ENCODE results near the gene DUSP10. TPM values are rescaled to one million over a fixed set of nuclear protein-coding genes. Genes with fewer than 3 reads are reported as not detected.

Gene DUSP10
- total and polyA plus RNA-seq, 2 donors (not counting 1 experiment from before 2014, with no cell fraction given), result 22.8 to 37.7 TPM

DNA sequence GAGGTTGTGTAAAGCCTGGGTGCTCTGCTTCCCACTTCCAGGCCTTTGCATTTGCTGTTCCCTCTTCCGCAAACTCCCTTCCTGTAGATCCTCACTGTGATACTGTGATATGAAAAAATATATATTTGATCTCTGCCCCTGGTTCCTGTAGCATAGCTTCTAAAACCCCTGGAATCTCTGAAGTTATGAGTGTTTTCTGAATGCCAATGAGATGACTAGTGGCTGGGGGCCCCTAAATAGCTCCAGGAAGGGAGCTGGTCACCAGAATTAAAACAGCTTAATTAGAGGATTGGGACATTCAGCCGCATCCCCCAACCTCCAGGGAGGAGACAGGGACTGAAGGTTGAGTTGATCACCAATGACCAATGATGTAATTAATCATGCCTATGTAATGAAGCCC is 21.9 kb downstream of the DUSP10 start:
- Histone ChIP-seq H3K36me3 (replicated peaks in 1 of 2; ENCODE audit: control extremely low read depth in 1 of 2, control insufficient read depth in 1 of 2, extremely low read depth in 1 of 2, insufficient read depth in 2 of 2, low read length in 1 of 2) (peaks cover 0 to 7% of the 10 kb centered on the region in 2 experiments), H3K79me2 (ENCODE audit: control insufficient read depth, insufficient read depth, low read length) (peaks cover 65% of the 10 kb centered on the region), H3K4me1 (ENCODE audit: control insufficient read depth in 2 of 2, insufficient read depth in 2 of 2, low read length in 2 of 2) (no peaks in the 10 kb centered on the region), H3K4me3 (ENCODE audit: control extremely low read depth in 1 of 5, extremely low read depth in 1 of 5, insufficient read depth in 1 of 5, low read depth in 2 of 5, low read length in 4 of 5) (no peak overlapping the region), H4K20me1 (ENCODE audit: control insufficient read depth, insufficient read depth, low read length, poor library complexity, severe bottlenecking) (no peaks in the 10 kb centered on the region), H3K9me3 (ENCODE audit: control extremely low read depth in 1 of 3, control insufficient read depth in 2 of 3, insufficient read depth in 1 of 3, low read length in 2 of 3) (peaks cover 3 to 9% (median 6%) of the 10 kb centered on the region in 3 donors), H3K9ac (ENCODE audit: low read length) (no peak overlapping the region), H3K27ac (ENCODE audit: low read length in 2 of 2) (no peak overlapping the region), H3K4me2 (replicated peaks; ENCODE audit: low read depth, low read length, poor library complexity, severe bottlenecking) (no peak overlapping the region), H3K27me3 (replicated peaks in 1 of 4; ENCODE audit: control extremely low read depth in 1 of 4, control insufficient read depth in 3 of 4, insufficient read depth in 4 of 4, low read length in 3 of 4) (no peaks in the 10 kb centered on the region), H2AFZ (ENCODE audit: insufficient read depth, low read depth, low read length, poor library complexity, severe bottlenecking) (no peak overlapping the region)
- WGBS (ENCODE audit: insufficient coverage), result no CpG with 5 or more reads among the region's 2 CpGs
- no peak overlapping the region for H3K4me3 Mint-ChIP-seq
- H3K27me3 Mint-ChIP-seq, result no peaks in the 10 kb centered on the region
- no peak for TF ChIP-seq EZH2 (IDR thresholded peaks at IDR 0.05; ENCODE audit: borderline replicate concordance, insufficient read depth, low read depth, low read length, poor library complexity, severe bottlenecking)
- TF ChIP-seq, protein P1, sequence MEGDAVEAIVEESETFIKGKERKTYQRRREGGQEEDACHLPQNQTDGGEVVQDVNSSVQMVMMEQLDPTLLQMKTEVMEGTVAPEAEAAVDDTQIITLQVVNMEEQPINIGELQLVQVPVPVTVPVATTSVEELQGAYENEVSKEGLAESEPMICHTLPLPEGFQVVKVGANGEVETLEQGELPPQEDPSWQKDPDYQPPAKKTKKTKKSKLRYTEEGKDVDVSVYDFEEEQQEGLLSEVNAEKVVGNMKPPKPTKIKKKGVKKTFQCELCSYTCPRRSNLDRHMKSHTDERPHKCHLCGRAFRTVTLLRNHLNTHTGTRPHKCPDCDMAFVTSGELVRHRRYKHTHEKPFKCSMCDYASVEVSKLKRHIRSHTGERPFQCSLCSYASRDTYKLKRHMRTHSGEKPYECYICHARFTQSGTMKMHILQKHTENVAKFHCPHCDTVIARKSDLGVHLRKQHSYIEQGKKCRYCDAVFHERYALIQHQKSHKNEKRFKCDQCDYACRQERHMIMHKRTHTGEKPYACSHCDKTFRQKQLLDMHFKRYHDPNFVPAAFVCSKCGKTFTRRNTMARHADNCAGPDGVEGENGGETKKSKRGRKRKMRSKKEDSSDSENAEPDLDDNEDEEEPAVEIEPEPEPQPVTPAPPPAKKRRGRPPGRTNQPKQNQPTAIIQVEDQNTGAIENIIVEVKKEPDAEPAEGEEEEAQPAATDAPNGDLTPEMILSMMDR (IDR thresholded peaks at IDR 0.05), result no peak
- DNase-seq, result no peak
- POLR2A ChIA-PET, result interaction anchor here (1.5 kb wide), 1 partner anchor 11 kb away, joined by 4 read pairs; no protein-coding TSS in a partner anchor
- no peak for ATAC-seq (ENCODE audit: low read depth)
- peaks cover 4% of the 10 kb centered on the region for H3K9me3 Mint-ChIP-seq (ENCODE audit: insufficient read depth)
- H3K27ac Mint-ChIP-seq, result no peak overlapping the region
- intact Hi-C loops (cut with micrococcal nuclease), result no loop called here
- CTCF ChIA-PET, result interaction anchor here (1.2 to 2.3 kb wide), 2 partner anchors 22 to 242 kb away, joined by 3 to 6 read pairs; partner anchors contain the start of gene DUSP10
- H3K4me1 Mint-ChIP-seq, result peaks cover 46% of the 10 kb centered on the region

DNA sequence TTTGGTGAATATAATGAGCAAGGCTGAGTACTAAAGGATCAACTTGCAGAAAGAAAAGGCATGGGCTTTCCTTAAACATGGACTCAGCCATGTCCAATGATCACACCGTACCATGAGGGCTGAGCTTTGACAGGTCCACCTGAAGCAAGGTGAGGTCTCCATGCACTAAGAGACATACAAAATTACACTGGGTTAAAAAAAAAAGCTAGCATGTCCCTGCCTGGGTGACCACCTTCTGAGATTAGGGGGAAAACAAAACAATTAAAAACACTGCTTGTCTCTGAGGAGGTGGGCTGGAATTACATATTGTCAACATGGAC is 22.7 kb downstream of the DUSP10 start:
- WGBS (ENCODE audit: insufficient coverage), result 100% methylated on average over 1 of the region's 1 CpG
- Histone ChIP-seq H2AFZ (ENCODE audit: insufficient read depth, low read depth, low read length, poor library complexity, severe bottlenecking) (no peak overlapping the region), H3K79me2 (ENCODE audit: control insufficient read depth, insufficient read depth, low read length) (peaks cover 66% of the 10 kb centered on the region), H3K4me3 (ENCODE audit: control extremely low read depth in 1 of 5, extremely low read depth in 1 of 5, insufficient read depth in 1 of 5, low read depth in 2 of 5, low read length in 4 of 5) (no peak overlapping the region), H3K9me3 (ENCODE audit: control extremely low read depth in 1 of 3, control insufficient read depth in 2 of 3, insufficient read depth in 1 of 3, low read length in 2 of 3) (peaks cover 3 to 9% (median 8%) of the 10 kb centered on the region in 3 donors), H3K27me3 (replicated peaks in 1 of 4; ENCODE audit: control extremely low read depth in 1 of 4, control insufficient read depth in 3 of 4, insufficient read depth in 4 of 4, low read length in 3 of 4) (no peaks in the 10 kb centered on the region), H3K36me3 (replicated peaks in 1 of 2; ENCODE audit: control extremely low read depth in 1 of 2, control insufficient read depth in 1 of 2, extremely low read depth in 1 of 2, insufficient read depth in 2 of 2, low read length in 1 of 2) (peaks cover 0 to 7% of the 10 kb centered on the region in 2 experiments), H3K9ac (ENCODE audit: low read length) (no peak overlapping the region), H4K20me1 (ENCODE audit: control insufficient read depth, insufficient read depth, low read length, poor library complexity, severe bottlenecking) (no peaks in the 10 kb centered on the region), H3K27ac (ENCODE audit: low read length in 2 of 2) (no peak overlapping the region), H3K4me2 (replicated peaks; ENCODE audit: low read depth, low read length, poor library complexity, severe bottlenecking) (no peak overlapping the region), H3K4me1 (ENCODE audit: control insufficient read depth in 2 of 2, insufficient read depth in 2 of 2, low read length in 2 of 2) (no peaks in the 10 kb centered on the region)
- ATAC-seq (ENCODE audit: low read depth), result no peak
- H3K4me1 Mint-ChIP-seq, result peaks cover 51% of the 10 kb centered on the region
- H3K4me3 Mint-ChIP-seq, result no peak overlapping the region
- TF ChIP-seq EZH2 (IDR thresholded peaks at IDR 0.05; ENCODE audit: borderline replicate concordance, insufficient read depth, low read depth, low read length, poor library complexity, severe bottlenecking), result no peak
- TF ChIP-seq, protein P1 (IDR thresholded peaks at IDR 0.05), result no peak
- ChIA-PET POLR2A (interaction anchor here (0.6 kb wide), 1 partner anchor 12 kb away, joined by 3 read pairs; no protein-coding TSS in a partner anchor), CTCF (interaction anchor here (1.2 kb wide), 1 partner anchor 241 kb away, joined by 3 read pairs; no protein-coding TSS in a partner anchor)
- H3K27ac Mint-ChIP-seq, result no peak overlapping the region
- intact Hi-C loops (cut with micrococcal nuclease), result no loop called here
- DNase-seq, result no peak
- no peaks in the 10 kb centered on the region for H3K27me3 Mint-ChIP-seq
- peaks cover 4% of the 10 kb centered on the region for H3K9me3 Mint-ChIP-seq (ENCODE audit: insufficient read depth)

Measured in B cell (primary cell).